HG03571 (cell line): ENCODE data around the gene WDR6.

Experiments used
- ATAC-seq: cut with Tn5 transposase; IDR thresholded peaks from one replicate; pipeline ENCODE4 v1.9.1; 2021; ENCODE audit not compliant: unreplicated experiment

WDR6 gene

GRCh38 chr3:49015072-49015471 lies 7.9 kb downstream of the WDR6 start:
- ATAC-seq: no peak

DNA sequence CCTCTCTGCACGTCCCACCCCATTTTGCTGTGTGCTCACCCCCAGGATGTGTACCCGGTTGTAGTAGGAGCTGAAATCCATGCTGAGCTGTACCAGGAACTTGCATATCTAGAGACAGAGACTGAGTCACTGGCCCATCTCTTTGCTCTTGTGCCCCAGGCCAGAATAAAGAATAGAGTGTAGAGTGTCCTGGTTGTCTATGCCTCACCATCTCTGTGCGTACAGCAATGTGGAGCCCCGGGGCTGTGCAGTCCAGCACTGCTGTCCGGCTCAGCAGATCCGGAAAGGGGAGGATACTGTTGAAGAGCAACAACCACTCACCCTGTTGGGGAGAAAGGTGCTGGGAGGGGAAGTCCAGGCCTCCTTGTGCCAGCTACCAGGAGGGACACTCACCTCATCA lies 8.6 kb downstream of the WDR6 start:
- no peak for ATAC-seq

GRCh38 chr3:49016414-49017228 lies 9.4 kb downstream of the WDR6 start:
- no peak for ATAC-seq

DNA sequence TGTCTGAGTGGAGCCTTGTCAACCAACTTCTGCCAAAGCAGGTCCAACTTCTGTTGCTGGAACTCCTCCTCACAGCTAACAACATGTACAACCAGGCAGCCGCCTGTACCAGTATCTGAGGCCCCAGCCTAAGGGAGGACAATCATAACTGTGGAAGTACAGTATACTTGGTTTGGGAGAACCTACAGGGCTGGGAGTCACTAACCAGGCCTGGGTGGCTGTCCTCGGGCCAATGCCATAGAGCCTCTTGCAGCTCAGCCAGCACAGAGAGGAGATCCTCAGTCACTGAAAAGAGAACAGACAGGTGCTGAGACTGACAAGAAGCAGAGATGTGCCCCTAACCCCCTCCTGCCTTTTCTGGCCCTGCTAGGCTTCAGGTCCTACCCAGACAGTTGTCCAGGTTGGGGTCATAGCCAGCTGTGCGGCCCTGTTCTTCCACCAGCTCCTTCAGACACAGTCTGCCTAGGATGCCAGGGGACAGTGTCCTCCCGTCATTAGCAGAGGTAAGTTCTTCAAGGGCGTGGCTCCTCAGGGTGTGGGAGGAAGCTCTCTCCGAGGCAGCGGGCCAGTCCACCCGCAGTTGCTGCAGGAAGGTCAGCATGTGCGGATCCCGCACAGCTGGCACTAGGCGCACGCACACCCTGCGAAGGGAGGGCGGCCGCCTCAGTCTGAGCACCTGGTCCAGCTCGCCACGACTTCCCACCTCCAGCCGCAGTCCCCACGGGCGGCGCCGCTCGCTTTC lies 10.2 kb downstream of the WDR6 start:
- no peak for ATAC-seq

GRCh38 chr3:49017971-49018706 lies 10.9 kb downstream of the WDR6 start, which contains the start of gene DALRD3:
DALRD3 (minus strand) TSS chr3:49018580; CDS start chr3:49018564, 16 bp downstream.
- ATAC-seq: no peak

DNA sequence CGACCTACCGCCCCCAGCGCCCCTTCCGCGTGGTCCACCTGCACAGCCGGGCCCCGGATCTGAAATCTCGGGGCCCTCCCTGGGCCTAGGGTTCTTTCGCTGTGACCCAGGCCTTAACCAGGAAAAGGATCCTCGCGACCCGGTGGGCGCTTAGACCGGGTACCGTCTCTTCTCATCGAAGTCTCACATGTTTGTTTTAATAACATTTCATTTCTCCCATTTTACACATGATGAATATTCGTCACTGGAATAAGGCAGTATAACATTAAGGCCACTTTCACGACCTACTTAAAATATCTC lies 11.5 kb downstream of the WDR6 start:
- no peak for ATAC-seq

DNA sequence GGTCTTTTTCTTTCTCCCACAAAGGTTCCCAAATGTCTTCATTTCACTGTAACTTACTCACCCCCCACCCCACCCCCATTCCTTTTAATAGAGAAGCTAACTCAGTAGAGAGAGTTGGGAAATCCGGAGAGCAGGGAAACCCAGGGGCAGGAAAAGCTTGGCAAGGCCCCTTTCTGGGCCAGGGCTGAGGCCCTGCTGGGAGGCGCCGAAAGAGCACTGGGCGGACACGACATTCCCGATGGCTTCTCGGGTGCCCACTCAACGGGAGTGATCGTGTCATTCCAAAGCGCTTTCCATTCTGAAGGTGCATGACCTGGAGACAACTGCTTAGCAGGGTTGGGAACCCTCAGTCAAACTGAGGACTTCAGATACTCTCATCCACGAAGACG lies 12.7 kb downstream of the WDR6 start:
- no peak for ATAC-seq

GRCh38 chr3:49020330-49021212 lies 13.4 kb downstream of the WDR6 start:
- peak; percentile 4 for ATAC-seq

- peak; percentile 42 for ATAC-seq
These were observed 14.1 kb downstream of the WDR6 start for GRCh38 chr3:49021213-49021812.

DNA sequence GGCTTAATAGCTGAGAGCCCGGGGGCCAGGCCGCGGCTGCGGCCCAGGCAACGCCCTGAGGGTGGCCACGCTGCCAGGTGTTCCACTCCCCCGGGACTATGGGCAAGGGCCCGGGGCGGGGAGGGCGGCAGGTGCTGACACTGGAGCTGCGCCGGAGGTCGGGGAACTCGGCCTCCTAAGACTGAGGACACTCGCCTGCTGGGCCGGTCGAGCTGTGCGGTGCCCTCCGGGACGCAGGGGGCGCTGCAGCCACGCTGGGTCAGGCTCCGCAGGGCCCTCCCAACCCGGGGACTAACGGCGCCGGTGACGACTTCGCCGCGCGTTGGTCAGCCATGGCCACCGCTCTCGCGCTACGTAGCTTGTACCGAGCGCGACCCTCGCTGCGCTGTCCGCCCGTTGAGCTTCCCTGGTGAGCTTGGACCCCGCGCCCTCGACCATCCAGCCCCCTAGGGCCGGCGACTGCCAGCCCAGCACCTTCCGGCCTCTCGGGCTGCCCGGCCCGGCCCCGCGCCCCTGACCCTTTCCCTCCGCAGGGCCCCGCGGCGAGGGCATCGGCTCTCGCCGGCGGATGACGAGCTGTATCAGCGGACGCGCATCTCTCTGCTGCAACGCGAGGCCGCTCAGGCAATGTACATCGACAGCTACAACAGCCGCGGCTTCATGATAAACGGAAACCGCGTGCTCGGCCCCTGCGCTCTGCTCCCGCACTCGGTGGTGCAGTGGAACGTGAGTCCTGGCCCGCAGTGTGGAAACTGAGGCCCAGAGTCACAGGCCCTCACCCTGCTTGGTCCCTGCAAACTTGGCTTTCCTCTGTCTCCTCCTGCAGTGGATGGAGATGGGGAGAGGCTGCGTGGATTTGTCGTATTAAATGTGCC lies 14.9 kb downstream of the WDR6 start, which contains the start of gene NDUFAF3:
NDUFAF3 (plus strand) TSS at position 309 of the 875 bp plus-strand sequence; CDS start at position 333, 24 bp downstream.
- ATAC-seq: peak; percentile 48

GRCh38 chr3:49022688-49023171 lies 15.5 kb downstream of the WDR6 start:
- ATAC-seq: no peak

GRCh38 chr3:49023775-49024174 lies 16.6 kb downstream of the WDR6 start:
- ATAC-seq: no peak

GRCh38 chr3:49024449-49024848 lies 17.3 kb downstream of the WDR6 start:
- no peak for ATAC-seq

DNA sequence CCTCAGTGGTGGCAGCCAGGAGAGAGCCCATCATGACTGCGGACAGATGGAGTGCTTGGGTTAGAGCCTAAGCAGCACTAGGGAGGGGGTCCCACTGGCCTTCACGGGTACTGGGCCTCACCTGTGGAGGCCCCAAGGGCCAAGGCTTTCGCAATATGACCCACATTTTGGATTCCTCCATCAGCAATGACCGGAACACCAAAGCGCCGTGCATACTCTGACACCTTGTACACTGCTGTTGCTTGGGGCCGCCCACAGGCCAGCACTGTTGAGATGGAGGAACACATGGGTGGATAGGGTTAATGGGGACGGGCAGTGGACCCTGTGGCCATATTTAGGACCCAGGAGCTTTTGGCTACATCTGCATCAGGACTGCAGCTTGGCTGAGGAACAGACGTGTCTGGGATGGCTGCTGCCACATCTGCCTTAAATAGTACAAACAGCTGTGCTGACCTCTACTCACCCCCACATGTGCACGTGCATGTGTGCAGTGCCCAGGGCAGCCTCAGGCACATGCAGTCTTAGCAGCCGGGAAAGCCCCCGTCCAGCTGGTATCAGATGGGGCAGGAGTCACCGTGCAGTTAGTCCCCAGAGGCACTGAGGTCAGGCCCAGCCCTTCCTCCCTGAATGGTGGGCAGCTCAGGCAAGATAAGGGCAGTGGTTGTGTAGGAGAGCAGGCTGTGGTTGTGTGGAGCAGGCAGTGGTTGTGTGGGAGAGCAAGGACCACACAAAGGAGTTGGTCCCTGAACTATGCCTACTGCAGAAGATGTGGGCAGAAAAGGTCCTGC lies 18.0 kb downstream of the WDR6 start:
- no peak for ATAC-seq

- no peak for ATAC-seq
These were observed 18.8 kb downstream of the WDR6 start for GRCh38 chr3:49025793-49026520.

- ATAC-seq: no peak
These were observed 19.3 kb downstream of the WDR6 start for GRCh38 chr3:49026536-49026935.

DNA sequence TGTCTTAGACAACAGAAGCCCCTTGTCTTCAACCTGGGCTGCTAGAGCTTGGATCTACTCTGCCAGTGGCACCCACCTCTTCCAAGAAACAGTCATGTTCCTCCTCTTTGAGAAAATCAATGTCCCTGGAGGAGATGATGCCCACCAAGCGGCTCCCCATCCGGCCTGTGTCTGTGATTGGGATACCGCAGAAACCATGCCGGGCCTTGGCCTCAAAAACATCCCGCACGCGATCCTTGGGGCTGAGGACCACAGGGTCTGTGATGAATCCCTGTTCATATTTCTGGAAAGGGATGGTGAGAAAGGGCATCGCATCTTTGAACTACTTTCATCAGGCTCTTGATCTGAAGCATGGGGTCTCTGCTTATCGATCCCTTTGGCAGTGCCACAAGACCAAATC lies 20.4 kb downstream of the WDR6 start:
- no peak for ATAC-seq

DNA sequence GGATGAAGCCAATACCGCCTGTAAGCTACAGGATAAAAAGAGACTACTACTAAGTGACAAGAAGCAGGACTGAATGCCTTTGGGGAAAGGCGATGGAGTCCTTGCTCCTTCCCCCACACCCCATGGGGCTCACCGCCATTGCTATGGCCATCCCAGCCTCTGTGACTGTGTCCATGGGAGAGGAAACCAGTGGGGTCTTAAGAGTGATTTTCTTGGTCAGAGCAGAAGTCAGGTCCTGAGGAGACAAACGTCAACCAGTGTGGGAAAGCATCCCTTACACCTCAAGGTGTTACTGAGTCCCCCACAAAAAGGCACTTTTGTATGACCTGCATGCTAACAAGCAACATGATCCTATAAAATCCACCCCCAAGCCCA lies 21.1 kb downstream of the WDR6 start:
- ATAC-seq: no peak
